ENCODE results near the gene ORC5.

GRCh38 chr7:104113788-104114187, 94.0 kb downstream of the ORC5 start:
- TF ChIP-seq CTCF (IDR thresholded peaks at IDR 0.05) = no peak
- no peak for TF ChIP-seq EP300 (IDR thresholded peaks at IDR 0.05)
